Fibroblast of lung (primary cell): ENCODE results near the gene ILDR1. TPM values are rescaled to one million over a fixed set of nuclear protein-coding genes. Genes with fewer than 3 reads are reported as not detected.
"Not testable (repeated sequence)": the region's sequence is repeated elsewhere in the genome, so short reads cannot be mapped to it uniquely, and the experiment has no call there.

Source experiments
- DNase-seq, 2 donors: peaks; one replicate each; pipeline versions ENCODE4 v3.0.0 to v3.0.0-alpha.2; 2010; ENCODE audit warnings: low read depth in 2 of 2
- H2AFZ ChIP-seq: 2 replicates; pipeline ENCODE4 v1.5.1; 2012; ENCODE audit warnings: low read length, control low read depth, inconsistent platforms
- H3K27ac ChIP-seq: 2 replicates; pipeline ENCODE4 v1.5.1; 2011; ENCODE audit warnings: low read length, control low read depth; ENCODE audit not compliant: insufficient read depth
- H3K27me3 ChIP-seq: 2 replicates; pipeline ENCODE4 v1.5.1; 2011; ENCODE audit warnings: mild to moderate bottlenecking, low read length; ENCODE audit not compliant: control insufficient read depth, insufficient read depth
- H3K36me3 ChIP-seq: 2 replicates; pipeline ENCODE4 v1.5.1; 2011; ENCODE audit warnings: low read length; ENCODE audit not compliant: control insufficient read depth, insufficient read depth
- H3K4me1 ChIP-seq: 2 replicates; pipeline ENCODE4 v1.5.1; 2011; ENCODE audit warnings: low read length; ENCODE audit not compliant: control insufficient read depth, insufficient read depth; ENCODE audit errors: extremely low read depth
- H3K4me2 ChIP-seq: 2 replicates; pipeline ENCODE4 v1.5.1; 2011; ENCODE audit warnings: low read length, control low read depth; ENCODE audit not compliant: insufficient read depth; ENCODE audit errors: extremely low read depth
- H3K4me3 ChIP-seq, 4 experiments: fragments of 200-600 bp in 1 of 4; sonication (generic) in 1 of 4; replicated peaks in 1 of 4; 2 replicates each; pipeline ENCODE4 v1.5.1; 2011 to 2016; ENCODE audit warnings: low read length in 4 of 4, low read depth in 3 of 4, mild to moderate bottlenecking in 3 of 4, control low read depth in 2 of 4, inconsistent platforms in 1 of 4, mixed read lengths in 1 of 4; ENCODE audit not compliant: insufficient read depth in 1 of 4; ENCODE audit errors: control extremely low read depth in 1 of 4
- H3K79me2 ChIP-seq: 2 replicates; pipeline ENCODE4 v1.5.1; 2012; ENCODE audit warnings: mild to moderate bottlenecking, low read length, inconsistent platforms; ENCODE audit not compliant: control insufficient read depth, insufficient read depth
- H3K9ac ChIP-seq: 2 replicates; pipeline ENCODE4 v1.5.1; 2011; ENCODE audit warnings: mild to moderate bottlenecking, low read length, control low read depth; ENCODE audit not compliant: insufficient read depth
- H3K9me3 ChIP-seq: 2 replicates; pipeline ENCODE4 v1.5.1; 2012; ENCODE audit warnings: low read depth, low read length; ENCODE audit not compliant: control insufficient read depth, insufficient read depth
- H4K20me1 ChIP-seq: 2 replicates; pipeline ENCODE4 v1.5.1; 2011; ENCODE audit warnings: low read length; ENCODE audit not compliant: control insufficient read depth, insufficient read depth; ENCODE audit errors: extremely low read depth
- EZH2 ChIP-seq: IDR thresholded peaks from 2 replicates; pipeline ENCODE4 v1.5.1; 2012; ENCODE audit warnings: low read length, control low read depth, mild to moderate bottlenecking; ENCODE audit errors: missing control alignments
- polyA plus RNA-seq, 2 donors: library from polyadenylated mRNA; depleted of rRNA in 1 of 2; stranded (reverse) in 1 of 2; unstranded in 1 of 2; fragments of >200 nt; gene quantifications; 2 replicates each; pipeline ENCODE4 v1.2.1, GENCODE V29; 2011 to 2012; ENCODE audit warnings: missing spikeins in 1 of 2
- total RNA-seq: library from RNA; depleted of rRNA; stranded (reverse); fragments of >200 nt; gene quantifications from 2 replicates; pipeline ENCODE4 v1.2.1, GENCODE V29; 2014
- TF ChIP-seq, protein P1 (sequence below), 2 donors: IDR thresholded peaks in 1 of 2; conservative IDR thresholded peaks in 1 of 2; 1 replicate in 1 of 2; 2 replicates in 1 of 2; pipeline ENCODE4 v1.5.1; 2011 to 2012; ENCODE audit warnings: low read length in 2 of 2, control low read depth in 1 of 2, inconsistent platforms in 1 of 2, low read depth in 1 of 2, mild to moderate bottlenecking in 1 of 2

The ILDR1 gene
- total and polyA plus RNA-seq, 2 donors (not counting 1 experiment from before 2014, with no cell fraction given), result not detected

DNA sequence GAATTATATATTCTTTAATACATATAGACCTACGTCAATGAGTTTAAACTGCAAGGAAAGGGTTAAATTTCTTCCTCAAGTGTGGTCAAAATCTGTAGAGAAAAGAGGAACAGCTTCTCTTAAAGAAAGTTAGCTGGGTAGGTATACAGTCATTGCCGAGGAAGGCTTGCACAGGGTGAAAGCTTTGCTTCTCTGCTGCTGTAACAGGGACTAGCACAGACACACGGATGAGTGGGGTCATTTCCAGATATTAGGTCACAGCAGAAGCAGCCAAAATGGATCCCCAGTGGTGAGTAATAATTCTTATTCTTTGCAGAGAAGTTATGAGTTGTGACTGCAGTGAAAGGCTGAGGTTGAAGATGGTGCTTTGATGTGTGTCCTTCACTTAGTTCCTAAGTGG is 33.2 kb upstream of the ILDR1 start, which contains the start of gene CD86:
Gene CD86 (plus strand): TSS at position 148 of the 400 bp plus-strand sequence. CDS start 128 bp downstream, at position 276.
- Histone ChIP-seq H4K20me1 (no peaks in the 10 kb centered on the region), H3K36me3 (no peaks in the 10 kb centered on the region), H3K79me2 (no peaks in the 10 kb centered on the region), H3K4me1 (no peaks in the 10 kb centered on the region), H3K27me3 (no peaks in the 10 kb centered on the region), H3K4me3 (no peak within 1 kb of the TSS), H3K9ac (no peak within 1 kb of the TSS), H3K9me3 (no peaks in the 10 kb centered on the region), H2AFZ (no peak within 1 kb of the TSS), H3K27ac (no peak within 1 kb of the TSS), H3K4me2 (no peak within 1 kb of the TSS)
- TF ChIP-seq, protein P1, sequence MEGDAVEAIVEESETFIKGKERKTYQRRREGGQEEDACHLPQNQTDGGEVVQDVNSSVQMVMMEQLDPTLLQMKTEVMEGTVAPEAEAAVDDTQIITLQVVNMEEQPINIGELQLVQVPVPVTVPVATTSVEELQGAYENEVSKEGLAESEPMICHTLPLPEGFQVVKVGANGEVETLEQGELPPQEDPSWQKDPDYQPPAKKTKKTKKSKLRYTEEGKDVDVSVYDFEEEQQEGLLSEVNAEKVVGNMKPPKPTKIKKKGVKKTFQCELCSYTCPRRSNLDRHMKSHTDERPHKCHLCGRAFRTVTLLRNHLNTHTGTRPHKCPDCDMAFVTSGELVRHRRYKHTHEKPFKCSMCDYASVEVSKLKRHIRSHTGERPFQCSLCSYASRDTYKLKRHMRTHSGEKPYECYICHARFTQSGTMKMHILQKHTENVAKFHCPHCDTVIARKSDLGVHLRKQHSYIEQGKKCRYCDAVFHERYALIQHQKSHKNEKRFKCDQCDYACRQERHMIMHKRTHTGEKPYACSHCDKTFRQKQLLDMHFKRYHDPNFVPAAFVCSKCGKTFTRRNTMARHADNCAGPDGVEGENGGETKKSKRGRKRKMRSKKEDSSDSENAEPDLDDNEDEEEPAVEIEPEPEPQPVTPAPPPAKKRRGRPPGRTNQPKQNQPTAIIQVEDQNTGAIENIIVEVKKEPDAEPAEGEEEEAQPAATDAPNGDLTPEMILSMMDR (conservative IDR thresholded peaks at IDR 0.05 in 1 of 2, IDR thresholded peaks at IDR 0.05 in 1 of 2; ENCODE audit: low read depth in 1 of 2, low read length in 2 of 2), result no peak
- TF ChIP-seq EZH2, result no peak
- no peak for DNase-seq

DNA sequence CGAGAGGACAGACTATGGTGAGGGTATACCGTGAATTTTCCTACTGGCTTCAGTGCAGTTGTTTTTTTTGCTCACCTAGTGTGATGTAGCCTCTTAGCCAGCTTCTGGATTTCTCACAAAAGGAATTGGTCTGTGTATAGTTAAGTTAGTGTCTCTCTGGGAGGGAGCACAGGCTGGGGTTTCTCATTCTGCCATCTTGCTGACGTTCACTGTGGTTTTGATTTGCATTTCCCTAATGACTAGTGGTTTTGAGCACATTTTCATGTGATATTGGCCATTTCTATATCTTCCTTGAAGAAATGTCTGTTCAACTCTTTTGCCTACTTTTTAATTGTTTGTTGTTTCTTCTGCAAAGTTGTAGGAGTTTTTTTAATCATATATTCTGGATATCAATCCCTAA is 30.9 kb upstream of the ILDR1 start:
- Histone ChIP-seq H3K4me1 (no peaks in the 10 kb centered on the region), H3K79me2 (no peaks in the 10 kb centered on the region), H3K4me3 (no peak overlapping the region), H4K20me1 (no peaks in the 10 kb centered on the region), H3K9ac (no peak overlapping the region), H3K4me2 (no peak overlapping the region), H3K27me3 (no peaks in the 10 kb centered on the region), H2AFZ (no peak overlapping the region), H3K36me3 (no peaks in the 10 kb centered on the region), H3K9me3 (no peaks in the 10 kb centered on the region), H3K27ac (no peak overlapping the region)
- DNase-seq, result no peak
- no peak for TF ChIP-seq EZH2
- TF ChIP-seq, protein P1 (conservative IDR thresholded peaks at IDR 0.05 in 1 of 2, IDR thresholded peaks at IDR 0.05 in 1 of 2; ENCODE audit: low read depth in 1 of 2, low read length in 2 of 2), result no peak

DNA sequence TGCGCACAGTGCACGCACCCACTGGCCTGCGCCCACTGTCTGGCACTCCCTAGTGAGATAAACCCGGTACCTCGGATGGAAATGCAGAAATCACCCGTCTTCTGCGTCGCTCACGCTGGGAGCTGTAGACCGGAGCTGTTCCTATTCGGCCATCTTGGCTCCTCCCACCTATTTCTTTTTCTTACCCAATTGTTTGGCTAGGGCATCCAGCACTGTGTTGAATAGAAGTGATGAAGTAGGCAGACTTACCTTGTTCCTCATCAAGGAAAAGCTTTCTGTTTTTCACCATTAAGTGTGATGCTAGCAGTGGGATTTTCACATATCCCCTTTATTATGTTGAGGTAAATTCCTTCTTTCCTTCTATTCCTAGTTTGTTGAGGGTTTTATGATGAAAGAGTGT is 25.7 kb upstream of the ILDR1 start:
- H3K4me3 ChIP-seq, H3K36me3 ChIP-seq, H2AFZ ChIP-seq, H4K20me1 ChIP-seq, H3K9ac ChIP-seq, H3K9me3 ChIP-seq, H3K27me3 ChIP-seq, H3K4me2 ChIP-seq, DNase-seq, H3K4me1 ChIP-seq, H3K27ac ChIP-seq, H3K79me2 ChIP-seq: not testable (repeated sequence)

DNA sequence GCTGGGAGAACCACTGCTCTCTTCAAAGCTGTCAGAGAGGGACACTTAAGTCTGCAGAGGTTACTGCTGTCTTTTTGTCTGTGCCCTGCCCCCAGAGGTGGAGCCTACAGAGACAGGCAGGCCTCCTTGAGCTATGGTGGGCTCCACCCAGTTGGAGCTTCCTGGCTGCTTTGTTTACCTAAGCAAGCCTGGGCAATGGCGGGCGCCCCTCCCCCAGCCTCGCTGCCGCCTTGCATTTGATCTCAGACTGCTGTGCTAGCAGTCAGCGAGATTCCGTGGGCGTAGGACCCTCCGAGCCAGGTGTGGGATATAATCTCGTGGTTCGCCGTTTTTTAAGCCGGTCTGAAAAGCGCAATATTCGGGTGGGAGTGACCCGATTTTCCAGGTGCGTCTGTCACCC is 25.2 kb upstream of the ILDR1 start:
- H3K27ac ChIP-seq, H3K4me1 ChIP-seq, H3K9me3 ChIP-seq, H3K79me2 ChIP-seq, H3K27me3 ChIP-seq, H3K4me3 ChIP-seq, H3K9ac ChIP-seq, H3K4me2 ChIP-seq, H4K20me1 ChIP-seq, H2AFZ ChIP-seq, DNase-seq, H3K36me3 ChIP-seq: not testable (repeated sequence)
